ENCODE data around the gene CAND2. TPM values are rescaled to one million over a fixed set of nuclear protein-coding genes. Genes with fewer than 3 reads are reported as not detected.

The CAND2 gene
- total and polyA plus RNA-seq, 2 experiments from 2014 or later, result 0.43 to 0.53 TPM

DNA sequence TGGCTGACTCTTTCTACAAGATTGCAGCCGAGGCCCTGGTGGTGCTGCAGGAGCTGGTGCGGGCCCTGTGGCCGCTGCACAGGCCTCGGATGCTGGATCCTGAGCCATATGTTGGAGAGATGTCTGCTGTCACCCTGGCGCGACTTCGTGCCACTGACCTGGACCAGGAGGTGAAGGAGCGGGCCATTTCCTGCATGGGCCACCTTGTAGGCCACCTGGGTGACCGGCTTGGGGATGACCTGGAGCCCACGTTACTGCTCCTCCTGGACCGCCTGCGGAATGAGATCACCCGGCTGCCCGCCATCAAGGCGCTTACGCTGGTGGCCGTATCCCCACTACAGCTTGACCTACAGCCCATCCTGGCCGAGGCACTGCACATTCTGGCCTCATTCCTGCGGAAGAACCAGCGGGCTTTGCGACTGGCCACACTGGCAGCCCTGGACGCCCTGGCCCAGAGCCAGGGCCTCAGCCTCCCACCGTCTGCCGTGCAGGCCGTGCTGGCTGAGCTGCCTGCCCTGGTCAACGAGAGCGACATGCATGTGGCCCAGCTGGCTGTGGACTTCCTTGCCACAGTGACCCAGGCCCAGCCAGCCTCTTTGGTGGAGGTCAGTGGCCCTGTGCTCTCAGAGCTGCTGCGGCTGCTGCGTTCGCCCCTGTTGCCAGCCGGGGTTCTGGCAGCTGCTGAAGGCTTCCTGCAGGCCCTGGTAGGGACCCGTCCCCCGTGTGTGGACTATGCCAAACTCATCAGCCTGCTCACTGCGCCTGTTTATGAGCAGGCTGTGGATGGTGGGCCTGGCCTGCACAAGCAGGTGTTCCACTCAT lies 20.3 kb downstream of the CAND2 start:
- H2AFZ ChIP-seq, result no peak overlapping the region
- no peaks in the 10 kb centered on the region for H3K9me3 ChIP-seq (ENCODE audit: low read depth)
- H3K36me3 ChIP-seq (ENCODE audit: low read depth), result no peaks in the 10 kb centered on the region
- in situ Hi-C loops (cut with MboI), result no loop called here
- H3K27ac ChIP-seq, result no peak overlapping the region
- no peaks in the 10 kb centered on the region for H4K20me1 ChIP-seq (ENCODE audit: insufficient read depth)
- H3K4me1 ChIP-seq (ENCODE audit: insufficient read depth), result no peaks in the 10 kb centered on the region
- no peaks in the 10 kb centered on the region for H3K27me3 ChIP-seq (replicated peaks; ENCODE audit: insufficient read depth)
- no peak overlapping the region for H3K4me3 ChIP-seq
- TF ChIP-seq EZH2phosphoT487 (IDR thresholded peaks at IDR 0.05; ENCODE audit: insufficient read depth, low read depth), result no peak
- no peak for TF ChIP-seq EZH2 (IDR thresholded peaks at IDR 0.05; ENCODE audit: insufficient read depth, poor library complexity, severe bottlenecking)
- WGBS, 2 experiments (ENCODE audit: low coverage in 1 of 2, low lambda C conversion rate in 2 of 2, missing lambda C conversion rate in 2 of 2), result 95% methylated on average over 32 to 34 of the region's 34 CpGs
- H3K9ac ChIP-seq, result no peak overlapping the region
- H3K4me2 ChIP-seq (ENCODE audit: unreplicated experiment), result no peak overlapping the region
- DNase-seq, result no peak
- no peaks in the 10 kb centered on the region for H3K9me2 ChIP-seq (ENCODE audit: insufficient read depth)
- no peaks in the 10 kb centered on the region for H3F3A ChIP-seq (ENCODE audit: insufficient read depth)
- no peaks in the 10 kb centered on the region for H3K79me2 ChIP-seq (ENCODE audit: insufficient read depth)

DNA sequence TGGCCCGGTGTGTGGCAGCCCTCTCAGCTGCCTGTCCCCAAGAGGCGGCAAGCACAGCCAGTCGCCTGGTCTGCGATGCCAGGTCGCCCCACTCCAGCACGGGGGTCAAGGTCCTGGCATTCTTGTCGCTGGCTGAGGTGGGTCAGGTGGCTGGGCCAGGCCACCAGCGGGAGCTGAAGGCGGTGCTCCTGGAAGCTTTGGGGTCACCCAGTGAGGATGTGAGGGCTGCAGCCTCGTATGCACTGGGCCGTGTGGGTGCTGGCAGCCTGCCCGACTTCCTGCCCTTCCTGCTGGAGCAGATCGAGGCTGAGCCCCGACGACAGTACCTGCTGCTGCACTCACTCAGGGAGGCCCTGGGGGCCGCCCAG lies 20.8 kb downstream of the CAND2 start:
- no peak overlapping the region for H3K27ac ChIP-seq
- 64 to 78% methylated on average over 15 to 16 of the region's 16 CpGs for WGBS, 2 experiments (ENCODE audit: low coverage in 1 of 2, low lambda C conversion rate in 2 of 2, missing lambda C conversion rate in 2 of 2)
- no peaks in the 10 kb centered on the region for H3K79me2 ChIP-seq (ENCODE audit: insufficient read depth)
- no peaks in the 10 kb centered on the region for H3K27me3 ChIP-seq (replicated peaks; ENCODE audit: insufficient read depth)
- no peak overlapping the region for H2AFZ ChIP-seq
- H4K20me1 ChIP-seq (ENCODE audit: insufficient read depth), result no peaks in the 10 kb centered on the region
- H3K4me1 ChIP-seq (ENCODE audit: insufficient read depth), result no peaks in the 10 kb centered on the region
- H3F3A ChIP-seq (ENCODE audit: insufficient read depth), result no peaks in the 10 kb centered on the region
- H3K9ac ChIP-seq, result no peak overlapping the region
- no peak for DNase-seq
- H3K4me2 ChIP-seq (ENCODE audit: unreplicated experiment), result no peak overlapping the region
- H3K9me3 ChIP-seq (ENCODE audit: low read depth), result no peaks in the 10 kb centered on the region
- in situ Hi-C loops (cut with MboI), result no loop called here
- no peaks in the 10 kb centered on the region for H3K36me3 ChIP-seq (ENCODE audit: low read depth)
- TF ChIP-seq EZH2phosphoT487 (IDR thresholded peaks at IDR 0.05; ENCODE audit: insufficient read depth, low read depth) (no peak), EZH2 (IDR thresholded peaks at IDR 0.05; ENCODE audit: insufficient read depth, poor library complexity, severe bottlenecking) (no peak)
- H3K4me3 ChIP-seq, result no peak overlapping the region
- H3K9me2 ChIP-seq (ENCODE audit: insufficient read depth), result no peaks in the 10 kb centered on the region

GRCh38 chr3:12818273-12818672 lies 21.8 kb downstream of the CAND2 start:
- no peaks in the 10 kb centered on the region for H3K79me2 ChIP-seq (ENCODE audit: insufficient read depth)
- H3K9ac ChIP-seq, result no peak overlapping the region
- no peak for DNase-seq
- 76 to 79% methylated on average over 8 of the region's 8 CpGs for WGBS, 2 experiments (ENCODE audit: low coverage in 1 of 2, low lambda C conversion rate in 2 of 2, missing lambda C conversion rate in 2 of 2)
- in situ Hi-C loops (cut with MboI), result no loop called here
- no peaks in the 10 kb centered on the region for H3K36me3 ChIP-seq (ENCODE audit: low read depth)
- no peaks in the 10 kb centered on the region for H3F3A ChIP-seq (ENCODE audit: insufficient read depth)
- H4K20me1 ChIP-seq (ENCODE audit: insufficient read depth), result no peaks in the 10 kb centered on the region
- H3K4me2 ChIP-seq (ENCODE audit: unreplicated experiment), result no peak overlapping the region
- TF ChIP-seq EZH2 (IDR thresholded peaks at IDR 0.05; ENCODE audit: insufficient read depth, poor library complexity, severe bottlenecking) (no peak), EZH2phosphoT487 (IDR thresholded peaks at IDR 0.05; ENCODE audit: insufficient read depth, low read depth) (no peak)
- no peaks in the 10 kb centered on the region for H3K27me3 ChIP-seq (replicated peaks; ENCODE audit: insufficient read depth)
- H3K27ac ChIP-seq, result no peak overlapping the region
- no peak overlapping the region for H3K4me3 ChIP-seq
- no peaks in the 10 kb centered on the region for H3K9me3 ChIP-seq (ENCODE audit: low read depth)
- no peak overlapping the region for H2AFZ ChIP-seq
- H3K9me2 ChIP-seq (ENCODE audit: insufficient read depth), result no peaks in the 10 kb centered on the region
- H3K4me1 ChIP-seq (ENCODE audit: insufficient read depth), result no peaks in the 10 kb centered on the region

- Histone ChIP-seq H4K20me1 (ENCODE audit: insufficient read depth) (no peaks in the 10 kb centered on the region), H3K36me3 (ENCODE audit: low read depth) (no peaks in the 10 kb centered on the region), H3K4me2 (ENCODE audit: unreplicated experiment) (no peak overlapping the region), H3K9me2 (ENCODE audit: insufficient read depth) (no peaks in the 10 kb centered on the region), H3K9ac (no peak overlapping the region), H3K79me2 (ENCODE audit: insufficient read depth) (no peaks in the 10 kb centered on the region), H3K9me3 (ENCODE audit: low read depth) (no peaks in the 10 kb centered on the region), H3K4me1 (ENCODE audit: insufficient read depth) (no peaks in the 10 kb centered on the region), H3F3A (ENCODE audit: insufficient read depth) (no peaks in the 10 kb centered on the region), H3K27me3 (replicated peaks; ENCODE audit: insufficient read depth) (no peaks in the 10 kb centered on the region), H2AFZ (no peak overlapping the region), H3K4me3 (no peak overlapping the region), H3K27ac (no peak overlapping the region)
- WGBS, 2 experiments (ENCODE audit: low coverage in 1 of 2, low lambda C conversion rate in 2 of 2, missing lambda C conversion rate in 2 of 2), result 66 to 69% methylated on average over 5 of the region's 5 CpGs
- TF ChIP-seq EZH2phosphoT487 (IDR thresholded peaks at IDR 0.05; ENCODE audit: insufficient read depth, low read depth) (no peak), EZH2 (IDR thresholded peaks at IDR 0.05; ENCODE audit: insufficient read depth, poor library complexity, severe bottlenecking) (no peak)
- in situ Hi-C loops (cut with MboI), result no loop called here
- DNase-seq, result no peak
Observed at GRCh38 chr3:12818773-12819172, 22.3 kb downstream of the CAND2 start.
